ENCODE data around the gene ZMYND19.
"Not testable (repeated sequence)": the region's sequence is repeated elsewhere in the genome, so short reads cannot be mapped to it uniquely, and the experiment has no call there.

ZMYND19 gene

DNA sequence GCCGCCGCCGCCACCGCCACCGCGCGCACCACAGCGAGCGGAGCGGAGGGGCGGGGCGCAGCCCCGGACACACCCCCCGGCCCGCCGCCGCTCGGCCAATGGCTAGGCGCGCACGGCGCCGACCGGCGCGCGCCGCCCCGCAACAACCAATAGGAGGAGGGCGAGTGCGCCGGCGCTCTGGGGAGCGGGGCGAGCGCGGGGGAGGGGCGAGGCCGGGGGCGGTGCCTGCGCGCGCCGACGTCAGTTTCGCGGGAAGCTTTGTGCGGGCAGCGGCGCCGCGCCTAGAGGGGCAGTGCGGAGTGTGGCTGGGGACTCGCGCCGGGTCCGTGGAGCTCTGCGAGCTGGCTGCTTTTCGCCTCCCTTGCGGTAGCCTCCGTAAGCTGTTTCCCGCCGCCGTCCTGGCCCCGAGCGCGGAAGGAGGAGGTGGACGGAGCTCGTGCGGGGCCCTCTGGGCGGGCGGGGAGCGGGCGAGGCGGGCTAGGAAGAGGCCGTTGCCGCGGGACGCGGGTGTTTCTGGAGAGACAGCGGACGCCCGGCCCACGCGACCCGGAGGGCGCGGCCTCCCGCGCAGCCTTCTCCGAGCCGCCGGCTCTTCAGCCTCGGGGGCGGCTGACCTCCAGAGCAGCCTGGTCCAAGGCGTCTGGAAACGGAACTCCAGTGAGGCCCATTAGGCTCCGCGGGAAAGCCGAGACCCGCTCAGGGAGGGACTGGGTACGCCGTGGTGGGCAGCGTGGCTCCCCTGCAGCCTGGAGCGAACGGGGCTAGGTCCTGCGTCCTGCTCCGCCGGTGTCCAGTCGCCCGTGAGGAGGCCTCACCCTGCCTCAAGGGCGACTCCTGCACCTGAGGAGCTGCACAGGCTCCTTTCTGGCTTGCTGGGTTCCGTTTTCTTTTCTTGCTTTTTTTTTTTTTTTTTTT is at the start of gene ZMYND19:
ZMYND19 (minus strand) TSS at position 44 of the 915 bp plus-strand sequence. CDS start 249 bp downstream, outside the sequence.
- peak; percentile 84 to 87 for DNase-seq (ENCODE audit: low read depth in 2 of 2)

DNA sequence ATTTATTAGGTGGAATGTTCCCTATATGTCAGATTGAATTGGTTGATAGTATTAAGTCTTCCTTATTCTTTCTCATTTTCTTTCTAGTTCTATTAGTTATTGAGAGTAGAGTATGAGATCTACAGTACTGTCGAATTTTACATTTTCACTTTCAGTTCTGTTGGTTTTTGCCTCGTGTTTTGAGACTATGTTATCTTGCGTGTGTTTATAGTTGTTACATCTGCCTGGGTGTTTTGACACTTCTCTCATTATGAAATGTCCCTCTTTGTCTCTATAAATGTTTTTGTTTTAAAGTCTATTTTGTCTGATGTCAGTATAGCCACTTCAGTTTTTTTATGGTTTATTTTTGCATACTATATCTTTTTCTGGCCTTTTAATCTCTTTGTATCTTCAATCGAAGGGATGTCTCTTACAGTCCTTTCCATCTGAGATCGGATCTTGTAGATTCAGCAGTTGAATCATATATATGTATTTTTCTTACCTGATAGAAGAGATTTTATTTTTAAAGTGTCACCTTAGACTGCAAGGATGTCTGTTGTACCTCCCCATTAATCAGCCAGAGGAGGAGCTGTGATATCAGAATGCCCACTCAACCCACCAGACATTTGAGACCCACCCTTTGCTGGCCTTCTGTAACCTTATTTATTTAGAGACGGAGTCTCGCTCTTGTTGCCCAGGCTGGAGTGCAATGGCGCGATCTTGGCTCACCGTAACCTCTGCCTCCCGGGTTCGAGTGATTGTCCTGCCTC is 49.2 kb upstream of the ZMYND19 start:
- DNase-seq (ENCODE audit: low read depth in 2 of 2), result no peak

DNA sequence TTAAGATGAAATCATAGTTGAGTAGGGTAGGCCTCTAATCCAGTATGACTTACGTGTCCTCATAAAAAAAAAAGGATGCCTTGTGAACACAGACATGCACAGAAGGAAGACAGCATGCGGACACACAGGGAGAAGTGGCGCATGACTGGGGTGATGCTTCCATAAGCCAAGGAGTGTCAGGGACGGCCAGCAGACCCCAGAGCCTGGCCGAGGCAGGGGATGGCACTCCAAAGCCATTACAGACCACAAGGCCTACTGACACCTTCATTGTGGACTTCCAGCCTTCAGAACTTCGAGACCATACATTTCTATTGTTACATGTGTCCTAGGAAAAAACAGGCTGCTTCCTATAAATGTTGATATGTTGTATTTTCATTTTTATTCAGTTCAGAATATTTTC is 48.4 kb upstream of the ZMYND19 start:
- no peak for DNase-seq (ENCODE audit: low read depth in 2 of 2)

DNA sequence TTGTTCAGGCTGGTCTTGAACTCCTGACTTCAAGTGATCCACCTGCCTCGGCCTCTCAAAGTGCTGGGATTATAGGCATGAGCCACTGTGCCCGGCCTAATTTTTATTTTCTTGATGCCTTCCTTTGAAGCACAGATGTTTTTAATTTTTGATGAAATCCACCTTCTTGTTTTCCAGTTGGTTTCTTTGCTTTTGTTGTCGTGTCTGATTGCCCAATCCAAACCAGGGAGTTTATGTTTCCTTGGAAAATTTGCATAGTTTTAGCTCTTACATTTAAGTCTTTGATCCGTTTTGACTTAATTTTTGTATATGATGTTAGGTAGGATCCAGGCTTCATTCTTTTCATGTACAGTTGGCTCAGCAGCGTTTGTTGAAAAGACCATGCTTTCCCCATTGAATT is 43.7 kb upstream of the ZMYND19 start:
- DNase-seq (ENCODE audit: low read depth in 2 of 2), result no peak

DNA sequence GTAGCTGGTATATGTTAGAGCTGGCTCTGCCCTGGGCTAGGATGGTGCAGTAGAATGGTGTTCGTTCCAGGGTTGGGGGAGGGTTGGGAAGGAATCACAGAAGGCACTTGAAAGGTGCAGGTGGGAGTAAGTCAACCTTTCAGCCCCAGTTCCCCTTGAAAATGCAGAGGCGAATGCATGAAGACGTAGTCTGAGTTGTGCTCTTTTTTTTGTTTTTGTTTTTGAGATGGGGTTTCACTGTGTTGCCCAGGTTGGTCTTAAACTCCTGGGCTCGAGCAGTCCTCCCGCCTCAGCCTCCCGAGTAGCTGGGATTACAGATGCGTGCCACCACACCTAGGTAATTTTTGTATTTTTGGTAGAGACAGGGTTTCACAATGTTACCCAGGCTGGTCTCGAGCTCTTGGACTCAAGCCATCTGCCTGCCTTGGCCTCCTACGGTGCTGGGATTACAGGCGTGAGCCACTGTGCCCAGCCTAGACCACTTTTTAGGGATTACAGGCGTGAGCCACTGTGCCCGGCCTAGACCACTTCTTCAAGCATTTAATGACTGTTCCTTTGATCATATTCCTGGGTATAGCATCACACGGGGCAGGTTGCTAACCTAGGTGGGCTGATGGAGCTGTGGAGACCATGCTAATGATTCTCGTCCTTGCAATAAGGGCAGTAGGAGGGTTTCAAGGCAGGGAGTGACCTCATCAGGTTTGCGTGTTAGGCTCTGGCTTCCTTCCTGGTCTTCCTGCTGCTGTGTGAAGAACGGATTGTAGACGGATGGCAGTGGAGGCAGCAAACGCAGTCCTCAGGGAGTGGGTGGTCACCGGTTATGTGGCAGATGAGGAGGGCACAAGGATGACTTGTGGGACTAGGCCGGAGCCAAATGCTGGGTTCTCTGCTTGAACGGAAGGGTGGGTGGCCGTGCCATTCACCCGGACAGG is 42.2 kb upstream of the ZMYND19 start:
- no peak for DNase-seq (ENCODE audit: low read depth in 2 of 2)

DNA sequence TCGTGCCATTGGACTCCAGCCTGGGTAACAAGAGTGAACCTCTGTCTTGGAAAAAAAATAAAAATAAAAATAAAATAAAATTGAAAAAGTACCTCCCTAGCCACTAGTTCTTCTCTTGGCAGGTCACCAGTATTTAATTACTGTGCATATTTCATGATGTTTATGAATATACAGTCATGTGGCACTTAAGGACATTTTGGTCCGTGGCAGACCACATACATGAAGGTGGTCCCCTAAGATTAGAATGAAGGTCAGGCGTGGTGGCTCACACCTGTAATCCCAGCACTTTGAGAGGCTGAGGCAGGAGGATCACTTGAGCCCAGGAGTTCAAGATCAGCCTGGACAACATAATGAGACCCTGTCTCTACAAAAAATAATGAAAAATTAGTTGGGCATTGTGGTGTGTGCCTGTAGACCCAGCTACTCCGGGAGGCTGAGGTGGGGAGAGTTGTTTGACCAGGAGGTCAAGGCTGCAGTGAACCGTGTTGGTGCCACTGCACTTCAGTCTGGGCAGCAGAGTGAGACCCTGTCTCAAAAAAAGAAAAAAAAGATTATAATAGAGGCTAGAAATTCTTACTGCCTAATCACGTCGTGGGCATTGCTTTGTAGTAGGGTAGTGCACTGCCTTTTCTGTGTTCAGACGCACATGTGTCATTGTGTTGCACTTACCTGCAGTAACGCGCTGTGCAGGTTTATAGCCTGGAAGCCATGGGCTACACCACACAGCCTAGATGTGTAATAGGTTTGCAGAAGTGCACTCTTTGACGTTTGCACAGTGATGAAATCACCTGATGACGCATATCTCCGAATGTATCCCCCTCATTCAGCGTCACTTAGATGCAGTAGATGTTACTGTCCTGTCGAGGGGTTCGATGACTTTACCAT is 41.3 kb upstream of the ZMYND19 start:
- DNase-seq (ENCODE audit: low read depth in 2 of 2), result no peak

DNA sequence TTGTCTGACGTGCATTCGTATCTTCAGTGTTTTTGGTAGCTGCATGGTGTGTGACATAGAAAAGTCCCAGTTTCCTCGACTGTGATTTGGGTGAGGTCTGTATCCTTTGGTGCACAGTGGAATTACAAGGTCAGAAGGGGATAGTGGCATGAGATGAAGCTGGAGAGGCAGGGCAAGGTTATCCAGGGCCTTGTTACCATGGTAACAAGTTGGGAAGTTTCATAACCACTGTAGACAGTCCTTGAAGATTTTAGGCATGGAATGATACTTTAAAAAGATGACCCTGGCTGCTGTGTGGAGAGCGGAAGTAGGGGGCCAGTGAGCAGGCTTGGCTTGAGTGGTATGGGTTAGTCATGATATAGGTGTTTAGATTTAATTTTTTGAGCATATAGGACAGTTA is 40.4 kb upstream of the ZMYND19 start:
- no peak for DNase-seq (ENCODE audit: low read depth in 2 of 2)

DNA sequence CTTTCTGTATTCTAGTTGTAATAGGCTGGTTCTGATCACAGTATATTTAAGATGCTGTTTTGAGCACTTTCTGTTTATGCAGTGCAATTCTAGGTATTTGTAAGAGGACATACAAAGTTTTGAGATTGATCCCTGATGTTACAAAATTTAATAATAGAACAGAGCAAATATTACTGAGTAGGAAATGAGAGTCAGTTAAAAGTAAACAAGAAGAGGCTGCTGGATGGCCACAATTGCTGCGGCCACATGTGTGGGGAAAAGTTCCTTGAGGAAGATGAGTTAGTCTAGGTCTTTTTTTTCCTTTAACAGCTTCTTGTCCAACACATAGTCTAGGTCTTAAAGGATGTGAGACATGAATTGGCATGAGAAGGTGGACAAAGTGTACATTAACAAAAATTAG is 39.8 kb upstream of the ZMYND19 start:
- no peak for DNase-seq (ENCODE audit: low read depth in 2 of 2)

DNA sequence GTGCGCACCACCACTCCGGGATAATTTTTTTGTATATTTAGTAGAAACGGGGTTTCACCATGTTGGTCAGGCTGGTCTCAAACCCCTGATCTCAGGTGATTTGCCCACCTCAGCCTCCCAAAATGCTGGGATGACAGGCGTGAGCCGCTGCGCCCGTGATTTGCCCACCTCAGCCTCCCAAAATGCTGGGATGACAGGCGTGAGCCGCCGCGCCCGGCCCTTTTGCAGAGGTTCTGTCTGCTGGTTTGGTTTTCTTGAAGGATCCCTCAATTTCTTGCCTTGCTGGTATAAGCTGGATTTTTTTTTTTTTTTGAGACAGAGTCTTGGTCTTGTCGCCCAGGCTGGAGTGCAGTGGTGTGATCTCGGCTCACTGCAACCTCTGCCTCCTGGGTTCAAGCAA is 37.1 kb upstream of the ZMYND19 start:
- not testable (repeated sequence) for DNase-seq (ENCODE audit: low read depth in 2 of 2)

DNA sequence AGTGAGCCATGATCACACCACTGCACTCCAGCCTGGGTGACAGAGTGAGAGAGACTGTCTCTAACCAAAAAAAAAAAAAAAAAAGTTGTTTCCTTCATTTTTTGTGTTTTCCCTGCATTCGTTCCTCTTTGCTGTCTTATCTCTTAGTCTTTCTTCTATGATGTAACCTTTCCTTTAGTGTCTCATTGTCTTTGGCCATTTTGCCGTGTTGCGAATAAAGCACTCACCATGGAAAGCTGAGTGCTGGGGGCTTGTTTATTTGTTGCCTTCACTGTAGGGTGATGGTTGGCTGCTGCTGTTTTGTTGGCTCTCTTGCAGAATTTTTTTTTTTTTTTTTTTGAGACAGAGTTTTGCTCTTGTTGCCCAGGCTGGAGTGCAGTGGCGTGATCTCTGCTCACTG is 36.2 kb upstream of the ZMYND19 start:
- no peak for DNase-seq (ENCODE audit: low read depth in 2 of 2)

DNA sequence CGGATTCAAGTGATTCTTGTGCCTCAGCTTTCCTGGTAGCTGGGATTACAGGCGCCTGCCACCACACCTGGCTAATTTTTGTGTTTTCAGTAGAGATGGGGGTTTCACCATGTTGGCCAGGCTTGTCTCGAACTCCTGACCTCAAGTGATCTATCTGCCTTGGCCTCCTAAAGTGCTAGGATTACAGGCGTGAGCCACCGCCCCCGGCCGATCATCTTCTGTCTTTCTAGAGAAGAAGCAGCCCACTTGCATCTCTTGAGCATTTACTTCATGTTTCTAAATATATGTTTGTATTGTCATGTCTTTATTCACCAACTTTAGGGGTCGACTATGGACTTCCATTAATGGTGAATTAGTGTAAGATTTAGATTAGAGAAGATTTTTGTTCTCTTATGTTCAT is 31.9 kb upstream of the ZMYND19 start:
- not testable (repeated sequence) for DNase-seq (ENCODE audit: low read depth in 2 of 2)

DNA sequence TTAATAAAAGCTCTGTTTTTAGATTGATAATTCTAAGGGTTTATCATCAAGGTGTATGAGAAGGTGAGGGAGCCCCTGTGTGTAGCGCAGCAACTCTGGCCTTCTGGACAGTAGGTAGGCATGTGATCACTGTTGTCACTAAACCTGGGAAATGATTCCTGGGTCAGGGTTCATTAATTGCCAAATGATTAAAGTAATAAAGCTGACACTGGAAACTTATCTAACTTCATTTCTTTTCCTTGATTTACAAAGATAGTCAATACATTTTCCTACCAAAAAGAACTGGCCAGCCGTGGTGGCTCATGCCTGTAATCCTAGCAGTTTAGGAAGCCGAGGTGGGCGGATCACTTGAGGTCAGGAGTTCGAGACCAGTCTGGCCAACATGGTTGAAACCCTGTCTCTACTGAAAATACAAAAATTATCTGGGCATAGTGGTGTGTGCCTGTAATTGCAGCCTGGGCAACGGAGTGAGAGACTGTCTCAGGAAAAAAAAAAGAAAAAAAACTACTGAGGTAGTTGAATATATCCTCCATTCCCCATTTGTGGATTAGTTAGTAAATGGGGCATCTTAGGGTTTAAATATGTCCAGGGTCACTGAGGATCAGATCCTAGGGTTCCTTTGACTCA is 30.9 kb upstream of the ZMYND19 start:
- DNase-seq (ENCODE audit: low read depth in 2 of 2), result no peak

DNA sequence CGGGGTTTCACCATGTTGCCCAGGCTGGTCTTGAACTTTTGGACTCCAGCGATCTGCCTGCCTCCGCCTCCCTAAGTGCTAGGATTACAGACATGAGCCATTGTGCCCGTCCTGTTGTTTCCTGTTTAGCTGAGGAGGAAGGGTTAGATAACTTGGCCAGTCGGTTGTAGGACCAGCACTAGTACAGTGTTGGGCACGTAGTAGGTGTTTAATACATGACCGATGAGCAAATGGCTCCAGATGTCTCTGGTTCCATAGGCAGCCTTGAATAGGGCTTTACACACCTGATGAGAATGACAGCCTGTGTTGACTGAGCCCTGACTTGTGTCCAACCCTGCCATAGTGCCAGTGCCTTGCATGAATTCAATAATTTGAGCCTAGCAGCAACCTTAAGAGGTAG is 30.3 kb upstream of the ZMYND19 start:
- DNase-seq (ENCODE audit: low read depth in 2 of 2), result no peak

DNA sequence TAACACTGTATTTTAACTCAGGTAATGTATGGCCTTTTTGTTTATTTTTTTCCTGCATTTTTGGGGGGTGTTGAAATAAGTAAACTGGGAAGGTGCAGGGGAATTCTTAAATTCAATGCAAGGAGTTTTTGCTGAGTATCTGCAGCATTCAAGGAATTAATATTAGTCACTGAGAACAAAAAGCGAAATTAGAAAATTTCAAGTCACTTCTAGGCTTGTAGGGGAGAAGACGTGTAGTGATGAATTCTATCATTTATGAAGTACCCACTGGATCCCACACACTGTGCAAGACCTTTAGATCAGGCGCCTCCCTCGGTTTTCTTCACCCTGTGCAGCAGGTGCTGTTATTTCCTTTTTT is 29.7 kb upstream of the ZMYND19 start:
- no peak for DNase-seq (ENCODE audit: low read depth in 2 of 2)

DNA sequence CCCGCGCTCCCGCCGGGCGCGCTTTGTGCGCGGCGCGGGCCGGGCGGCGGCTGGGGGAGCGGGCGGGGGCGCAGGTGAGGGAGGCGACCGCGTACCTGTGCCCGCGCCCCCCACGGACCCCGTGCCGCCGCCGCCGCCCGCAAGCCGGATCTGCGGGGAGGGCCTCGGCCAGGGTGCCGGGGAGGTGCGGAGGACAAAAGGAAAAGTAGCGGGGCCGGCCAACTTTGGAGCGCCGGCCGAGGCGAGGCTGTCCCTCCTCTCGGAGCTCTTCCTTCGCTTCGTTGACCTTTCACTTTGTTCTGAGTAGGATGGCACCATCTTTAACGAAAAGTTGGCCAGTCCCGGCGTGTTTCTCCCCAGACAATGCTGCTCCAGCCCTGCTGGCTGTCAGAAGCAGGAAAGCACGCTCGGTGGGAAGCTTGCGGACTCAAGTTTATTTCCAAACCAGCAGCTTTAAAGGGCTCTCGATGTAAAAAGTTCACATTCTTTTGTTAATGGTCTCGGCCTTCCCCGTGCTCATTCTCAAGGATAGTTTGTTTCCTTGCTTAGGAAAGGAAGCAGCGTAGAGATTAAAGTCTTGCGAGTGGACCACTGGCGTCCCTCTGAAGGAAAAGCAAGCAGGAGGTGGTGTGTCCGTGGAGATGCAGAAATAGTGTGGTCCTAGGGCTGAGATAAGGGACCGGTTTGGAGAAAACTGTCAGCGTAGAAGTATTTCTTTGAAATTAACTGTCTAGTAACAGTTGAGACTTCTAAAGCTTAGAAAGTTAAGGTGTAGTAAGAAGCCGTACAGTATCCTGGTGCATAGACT is 29.1 kb upstream of the ZMYND19 start:
- DNase-seq (ENCODE audit: low read depth in 2 of 2), result no peak

DNA sequence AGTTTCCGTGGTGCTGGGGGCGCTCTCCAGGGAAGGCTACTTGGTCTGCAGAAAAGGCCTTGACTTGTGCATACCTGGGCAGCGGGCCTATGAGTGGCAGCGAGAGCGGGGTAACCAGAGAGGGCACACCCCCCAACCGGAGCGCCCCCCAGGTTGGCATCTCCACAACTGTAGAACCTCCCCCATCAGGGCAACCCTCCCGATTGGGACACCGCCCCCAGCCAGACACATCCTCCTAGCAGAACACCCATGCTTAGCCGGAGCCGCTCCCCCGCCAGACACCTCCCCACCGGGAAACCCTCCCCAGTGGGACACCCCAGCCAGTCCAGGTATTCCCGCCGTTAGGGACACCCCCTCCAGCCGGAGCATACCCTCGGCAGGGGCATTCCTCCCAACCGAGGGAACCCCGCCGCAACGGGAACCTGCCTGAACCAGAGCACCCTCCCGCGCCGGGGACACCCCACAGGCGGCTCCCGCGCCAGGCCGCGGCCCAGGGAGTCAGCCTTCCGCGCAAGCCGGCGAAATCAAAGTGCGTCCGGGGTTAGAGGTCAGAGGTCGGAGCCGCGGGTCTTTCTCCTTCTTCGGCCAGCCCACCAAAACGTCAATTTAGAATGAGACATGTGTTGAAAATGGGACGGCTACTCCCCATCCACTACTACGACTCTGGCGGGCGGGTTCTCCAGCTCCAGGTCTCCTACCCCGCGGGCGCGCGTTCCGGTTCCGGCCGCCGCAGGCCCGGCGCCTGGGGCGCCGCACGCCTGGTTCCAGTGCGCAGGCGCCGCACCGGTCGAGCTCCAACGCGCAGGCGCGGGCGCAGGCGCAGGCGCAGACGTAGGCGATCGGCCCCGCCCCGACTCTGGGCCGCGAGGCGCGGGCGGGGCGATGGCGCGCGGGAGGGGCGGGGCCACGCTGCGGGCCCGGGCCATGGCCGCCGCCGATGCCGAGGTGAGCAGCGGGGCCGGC is 28.1 kb upstream of the ZMYND19 start, which contains the start of gene EHMT1:
EHMT1 (plus strand) TSS at position 901 of the 963 bp plus-strand sequence; CDS start at position 925, 24 bp downstream.
- peak; percentile 84 to 88 for DNase-seq (ENCODE audit: low read depth in 2 of 2)

DNA sequence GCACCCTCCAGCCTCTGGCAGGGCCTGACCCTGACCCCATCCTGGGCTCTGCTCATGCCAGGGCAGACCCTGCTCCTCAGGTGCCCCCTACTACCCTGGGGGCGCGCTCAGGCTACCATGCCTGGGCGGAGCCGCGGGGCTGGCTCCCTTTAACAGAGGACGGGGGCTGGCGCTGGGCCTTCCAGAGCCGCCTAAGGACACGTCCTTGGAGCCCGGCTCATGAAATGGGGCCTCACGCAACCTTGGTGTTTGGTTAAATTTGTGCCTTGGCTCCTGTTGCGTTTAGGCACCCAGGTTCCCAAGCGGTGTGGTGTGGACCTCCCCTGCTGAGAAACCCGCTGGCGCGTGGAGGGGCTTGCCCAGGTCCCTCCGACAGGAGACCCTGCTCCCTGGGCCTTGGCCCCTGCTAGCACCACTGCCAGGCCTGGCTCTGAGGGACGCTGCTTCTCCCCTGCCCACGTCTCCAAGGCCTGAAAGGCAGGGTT is 25.1 kb upstream of the ZMYND19 start:
- DNase-seq (ENCODE audit: low read depth in 2 of 2), result no peak

Data from stimulated activated CD8-positive, alpha-beta memory T cell treated with anti-CD3 and anti-CD28 coated beads, Interleukin-2, amount 100 ng/mL, for 48 hours (primary cell).